SK-N-SH (cell line): ENCODE data around the gene FFAR2.

ENCODE experiments used
- CTCF ChIP-seq: fragments of 200-600 bp; sonication (generic); IDR thresholded peaks from 2 replicates; pipeline ENCODE4 v1.6.1; 2017; ENCODE audit warnings: antibody characterized with exemption, mild to moderate bottlenecking, moderate library complexity
- EP300 ChIP-seq, 2 experiments: IDR thresholded peaks; 2 replicates each; pipeline versions ENCODE4 v1.4.0 to v1.6.1; 2012; ENCODE audit warnings: borderline replicate concordance in 1 of 2, low read depth in 1 of 2, low read length in 1 of 2
- EZH2phosphoT487 ChIP-seq: fragments of 200-600 bp; sonication (generic); IDR thresholded peaks from 2 replicates; pipeline ENCODE4 v1.6.1; 2017; ENCODE audit warnings: low read depth, mixed run types, mild to moderate bottlenecking, antibody characterized with exemption, moderate library complexity, borderline replicate concordance
- GATA2 ChIP-seq: sonication (generic); formaldehyde crosslinking; IDR thresholded peaks from 2 replicates; pipeline ENCODE4 v1.5.0; 2020; ENCODE audit warnings: mild to moderate bottlenecking, missing genetic modification reagents
- POLR2AphosphoS5 ChIP-seq: IDR thresholded peaks from 2 replicates; pipeline ENCODE4 v1.6.1; 2012; ENCODE audit warnings: low read depth, low read length
- SMC3 ChIP-seq: IDR thresholded peaks from 2 replicates; pipeline ENCODE4 v1.6.1; 2012; ENCODE audit warnings: low read depth, low read length, improper control_type of control experiment
- USF2 ChIP-seq: fragments of 150-350 bp; IDR thresholded peaks from 2 replicates; pipeline ENCODE4 v1.6.1; 2017; ENCODE audit warnings: antibody characterized with exemption, low read length, low read depth, borderline replicate concordance
- YY1 ChIP-seq: IDR thresholded peaks from 2 replicates; pipeline ENCODE4 v1.4.0; 2012; ENCODE audit warnings: low read depth, mild to moderate bottlenecking

- no peak for TF ChIP-seq POLR2AphosphoS5
- no peak for TF ChIP-seq CTCF
- TF ChIP-seq SMC3, result no peak
- no peak for TF ChIP-seq YY1
- no peak for TF ChIP-seq GATA2 (CRISPR knock-in tag)
- no peak for TF ChIP-seq EZH2phosphoT487
- TF ChIP-seq USF2, result no peak
- TF ChIP-seq EP300 (IDR thresholded peaks at IDR 0.05; ENCODE audit: borderline replicate concordance in 1 of 2, low read depth in 1 of 2, low read length in 1 of 2), result no peak
Measured at GRCh38 chr19:35404879-35405622, 43.0 kb upstream of the FFAR2 start.
